Lower leg skin (tissue), 3 donors: ENCODE data around the gene ANTXR1.

ENCODE experiments used
- POLR2A ChIP-seq, 2 donors: fragments of 450-650 bp; IDR thresholded peaks; one replicate each; pipeline ENCODE4 v1.6.1; 2016 to 2017; ENCODE audit warnings: antibody characterized with exemption in 2 of 2, mild to moderate bottlenecking in 1 of 2, moderate library complexity in 1 of 2
- TF ChIP-seq, protein P1 (sequence below), 3 donors: fragments of 450-650 bp; IDR thresholded peaks; one replicate each; pipeline ENCODE4 v1.5.1; 2016; ENCODE audit warnings: antibody characterized with exemption in 3 of 3, mild to moderate bottlenecking in 3 of 3, moderate library complexity in 2 of 3

GRCh38 chr2:69291721-69292120 is 278.7 kb downstream of the ANTXR1 start:
- TF ChIP-seq, protein P1, sequence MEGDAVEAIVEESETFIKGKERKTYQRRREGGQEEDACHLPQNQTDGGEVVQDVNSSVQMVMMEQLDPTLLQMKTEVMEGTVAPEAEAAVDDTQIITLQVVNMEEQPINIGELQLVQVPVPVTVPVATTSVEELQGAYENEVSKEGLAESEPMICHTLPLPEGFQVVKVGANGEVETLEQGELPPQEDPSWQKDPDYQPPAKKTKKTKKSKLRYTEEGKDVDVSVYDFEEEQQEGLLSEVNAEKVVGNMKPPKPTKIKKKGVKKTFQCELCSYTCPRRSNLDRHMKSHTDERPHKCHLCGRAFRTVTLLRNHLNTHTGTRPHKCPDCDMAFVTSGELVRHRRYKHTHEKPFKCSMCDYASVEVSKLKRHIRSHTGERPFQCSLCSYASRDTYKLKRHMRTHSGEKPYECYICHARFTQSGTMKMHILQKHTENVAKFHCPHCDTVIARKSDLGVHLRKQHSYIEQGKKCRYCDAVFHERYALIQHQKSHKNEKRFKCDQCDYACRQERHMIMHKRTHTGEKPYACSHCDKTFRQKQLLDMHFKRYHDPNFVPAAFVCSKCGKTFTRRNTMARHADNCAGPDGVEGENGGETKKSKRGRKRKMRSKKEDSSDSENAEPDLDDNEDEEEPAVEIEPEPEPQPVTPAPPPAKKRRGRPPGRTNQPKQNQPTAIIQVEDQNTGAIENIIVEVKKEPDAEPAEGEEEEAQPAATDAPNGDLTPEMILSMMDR (IDR thresholded peaks at IDR 0.05) = no peak
- TF ChIP-seq POLR2A (IDR thresholded peaks at IDR 0.05) = no peak
